Breast epithelium (tissue), 3 donors: ENCODE results near the gene NPB.

Experiments
- POLR2A ChIP-seq: fragments of 450-650 bp; IDR thresholded peaks from one replicate; pipeline ENCODE4 v1.6.1; 2016; ENCODE audit warnings: antibody characterized with exemption, mild to moderate bottlenecking, moderate library complexity
- TF ChIP-seq, protein P1 (sequence below), 3 donors: fragments of 450-650 bp; IDR thresholded peaks; one replicate each; pipeline ENCODE4 v1.5.1; 2016 to 2017; ENCODE audit warnings: antibody characterized with exemption in 3 of 3, mild to moderate bottlenecking in 3 of 3, moderate library complexity in 3 of 3

DNA sequence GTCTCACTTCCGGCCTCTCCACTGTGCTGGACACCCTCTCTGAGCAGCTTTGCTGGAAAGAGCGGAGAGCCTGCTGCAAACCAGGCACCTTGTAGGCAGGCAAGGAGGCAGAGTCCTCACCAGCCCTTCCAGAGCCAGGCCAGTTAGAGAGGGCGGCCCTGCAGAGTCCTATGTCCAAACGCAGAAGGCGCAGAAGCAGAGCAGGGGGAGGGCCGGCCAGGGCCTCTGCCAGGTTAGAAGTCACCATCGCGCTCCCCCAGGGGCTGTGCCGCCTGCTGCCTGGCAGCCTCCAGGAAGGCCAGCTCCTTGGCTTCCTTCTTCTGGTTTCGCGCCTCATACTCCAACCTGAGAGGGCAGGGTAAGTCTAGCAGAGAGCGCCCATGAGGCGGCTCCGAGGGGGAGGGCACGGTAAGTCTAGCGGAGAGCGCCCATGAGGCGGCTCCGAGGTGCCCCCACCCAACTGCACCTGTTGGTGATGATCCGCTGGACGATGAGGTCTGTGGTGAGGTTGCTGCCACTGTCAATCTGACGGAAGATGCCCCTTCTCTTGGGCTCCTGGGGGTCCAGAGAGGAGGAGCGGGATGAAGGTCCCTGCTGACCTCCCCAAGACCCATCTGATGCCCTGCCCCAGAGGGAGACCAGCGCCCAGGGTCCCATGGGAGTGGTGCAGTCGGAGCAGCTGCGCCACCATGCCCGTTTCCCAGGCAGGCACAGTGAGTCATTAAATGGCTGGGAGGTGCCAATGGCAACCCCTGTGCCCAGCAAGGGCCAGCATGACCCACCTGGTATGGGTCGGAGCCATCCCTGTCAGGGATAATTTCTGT is 2.8 kb downstream of the NPB start:
- TF ChIP-seq, protein P1, sequence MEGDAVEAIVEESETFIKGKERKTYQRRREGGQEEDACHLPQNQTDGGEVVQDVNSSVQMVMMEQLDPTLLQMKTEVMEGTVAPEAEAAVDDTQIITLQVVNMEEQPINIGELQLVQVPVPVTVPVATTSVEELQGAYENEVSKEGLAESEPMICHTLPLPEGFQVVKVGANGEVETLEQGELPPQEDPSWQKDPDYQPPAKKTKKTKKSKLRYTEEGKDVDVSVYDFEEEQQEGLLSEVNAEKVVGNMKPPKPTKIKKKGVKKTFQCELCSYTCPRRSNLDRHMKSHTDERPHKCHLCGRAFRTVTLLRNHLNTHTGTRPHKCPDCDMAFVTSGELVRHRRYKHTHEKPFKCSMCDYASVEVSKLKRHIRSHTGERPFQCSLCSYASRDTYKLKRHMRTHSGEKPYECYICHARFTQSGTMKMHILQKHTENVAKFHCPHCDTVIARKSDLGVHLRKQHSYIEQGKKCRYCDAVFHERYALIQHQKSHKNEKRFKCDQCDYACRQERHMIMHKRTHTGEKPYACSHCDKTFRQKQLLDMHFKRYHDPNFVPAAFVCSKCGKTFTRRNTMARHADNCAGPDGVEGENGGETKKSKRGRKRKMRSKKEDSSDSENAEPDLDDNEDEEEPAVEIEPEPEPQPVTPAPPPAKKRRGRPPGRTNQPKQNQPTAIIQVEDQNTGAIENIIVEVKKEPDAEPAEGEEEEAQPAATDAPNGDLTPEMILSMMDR (IDR thresholded peaks at IDR 0.05) = no peak
- no peak for TF ChIP-seq POLR2A
